NB4 (cell line): ENCODE measurements around the gene ERH.

Experiments
- DNase-seq: peaks from one replicate; pipeline ENCODE4 v3.0.0; 2010; ENCODE audit warnings: low read depth
- H3K4me3 ChIP-seq: one replicate; pipeline ENCODE4 v1.5.1; 2011; ENCODE audit warnings: mild to moderate bottlenecking, low read depth, low read length, moderate library complexity
- CTCF ChIP-seq: IDR thresholded peaks from one replicate; pipeline ENCODE4 v1.5.1; 2012; ENCODE audit warnings: low read depth, low read length
- MAX ChIP-seq: IDR thresholded peaks from 2 replicates; pipeline ENCODE4 v1.6.1; 2011; ENCODE audit warnings: low read depth, low read length
- MYC ChIP-seq: IDR thresholded peaks from 2 replicates; pipeline ENCODE4 v1.6.1; 2011; ENCODE audit warnings: low read depth, low read length
- POLR2A ChIP-seq: IDR thresholded peaks from 2 replicates; pipeline ENCODE4 v1.6.1; 2011; ENCODE audit warnings: mild to moderate bottlenecking; ENCODE audit not compliant: insufficient read length; ENCODE audit errors: extremely low read depth

ERH gene

GRCh38 chr14:69387311-69387710, 10.8 kb downstream of the ERH start:
- no peak for DNase-seq
- H3K4me3 ChIP-seq = no peak overlapping the region
- no peak for TF ChIP-seq POLR2A
- no peak for TF ChIP-seq MAX
- no peak for TF ChIP-seq MYC
- TF ChIP-seq CTCF = no peak

GRCh38 chr14:69378274-69378673, 19.8 kb downstream of the ERH start:
- TF ChIP-seq CTCF (no peak), MYC (no peak), MAX (no peak), POLR2A (no peak)
- no peak overlapping the region for H3K4me3 ChIP-seq
- no peak for DNase-seq

GRCh38 chr14:69376439-69376838, 21.7 kb downstream of the ERH start:
- TF ChIP-seq MAX = no peak
- TF ChIP-seq CTCF = no peak
- TF ChIP-seq MYC = no peak
- no peak overlapping the region for H3K4me3 ChIP-seq
- DNase-seq = peak; percentile 73

- no peak for TF ChIP-seq POLR2A
- H3K4me3 ChIP-seq = no peak overlapping the region
- DNase-seq = no peak
Measured at GRCh38 chr14:69375722-69376121, 22.4 kb downstream of the ERH start.

GRCh38 chr14:69375182-69375581, 22.9 kb downstream of the ERH start:
- no peak for DNase-seq
- TF ChIP-seq MAX (no peak), CTCF (no peak), MYC (no peak), POLR2A (no peak)
- H3K4me3 ChIP-seq = no peak overlapping the region

GRCh38 chr14:69374235-69374634, 23.9 kb downstream of the ERH start:
- TF ChIP-seq MYC (no peak), MAX (no peak), CTCF (no peak), POLR2A (no peak)
- no peak for DNase-seq
- no peak overlapping the region for H3K4me3 ChIP-seq
